Measurements from ENCODE around the gene TOGARAM1.

Gene TOGARAM1

GRCh38 chr14:45104561-45104960 lies 142.6 kb downstream of the TOGARAM1 start:
- H3K4me3 ChIP-seq (ENCODE audit: low read depth, low read length), result no peak overlapping the region
- in situ Hi-C loops (cut with HindIII; ENCODE audit: low sequenced_read_pairs), result no loop called here
- TF ChIP-seq CTCF (IDR thresholded peaks at IDR 0.05; ENCODE audit: low read depth, low read length, missing control alignments), result no peak
- no peak for DNase-seq (ENCODE audit: low read depth)

GRCh38 chr14:45112896-45113781 lies 151.1 kb downstream of the TOGARAM1 start:
- no peak for TF ChIP-seq CTCF (IDR thresholded peaks at IDR 0.05; ENCODE audit: low read depth, low read length, missing control alignments)
- H3K4me3 ChIP-seq (ENCODE audit: low read depth, low read length), result no peak overlapping the region
- in situ Hi-C loops (cut with HindIII; ENCODE audit: low sequenced_read_pairs), result no loop called here
- no peak for DNase-seq (ENCODE audit: low read depth)

- in situ Hi-C loops (cut with HindIII; ENCODE audit: low sequenced_read_pairs), result no loop called here
- no peak for DNase-seq (ENCODE audit: low read depth)
- no peak for TF ChIP-seq CTCF (IDR thresholded peaks at IDR 0.05; ENCODE audit: low read depth, low read length, missing control alignments)
- no peak overlapping the region for H3K4me3 ChIP-seq (ENCODE audit: low read depth, low read length)
Measured at GRCh38 chr14:45114327-45114726, 152.3 kb downstream of the TOGARAM1 start.

GRCh38 chr14:45118594-45118993 lies 156.6 kb downstream of the TOGARAM1 start:
- H3K4me3 ChIP-seq (ENCODE audit: low read depth, low read length), result no peak overlapping the region
- in situ Hi-C loops (cut with HindIII; ENCODE audit: low sequenced_read_pairs), result no loop called here
- TF ChIP-seq CTCF (IDR thresholded peaks at IDR 0.05; ENCODE audit: low read depth, low read length, missing control alignments), result no peak
- no peak for DNase-seq (ENCODE audit: low read depth)

GRCh38 chr14:45120096-45120495 lies 158.1 kb downstream of the TOGARAM1 start:
- TF ChIP-seq CTCF (IDR thresholded peaks at IDR 0.05; ENCODE audit: low read depth, low read length, missing control alignments), result no peak
- no peak overlapping the region for H3K4me3 ChIP-seq (ENCODE audit: low read depth, low read length)
- DNase-seq (ENCODE audit: low read depth), result no peak
- in situ Hi-C loops (cut with HindIII; ENCODE audit: low sequenced_read_pairs), result no loop called here

- in situ Hi-C loops (cut with HindIII; ENCODE audit: low sequenced_read_pairs), result no loop called here
- TF ChIP-seq CTCF (IDR thresholded peaks at IDR 0.05; ENCODE audit: low read depth, low read length, missing control alignments), result no peak
- H3K4me3 ChIP-seq (ENCODE audit: low read depth, low read length), result no peak overlapping the region
- no peak for DNase-seq (ENCODE audit: low read depth)
Measured at GRCh38 chr14:45123271-45123670, 161.3 kb downstream of the TOGARAM1 start.
